H9 (cell line): ENCODE measurements around the gene KDF1. TPM values are rescaled to one million over a fixed set of nuclear protein-coding genes. Genes with fewer than 3 reads are reported as not detected.

Experiments used
- DNase-seq: peaks from one replicate; pipeline ENCODE4 v3.0.0-alpha.2; 2017
- H2AFZ ChIP-seq: one replicate; pipeline ENCODE4 v1.6.1; 2013; ENCODE audit warnings: mild to moderate bottlenecking, low read length, control low read depth, moderate library complexity
- H2AK5ac ChIP-seq: 2 replicates; pipeline ENCODE4 v1.6.1; 2013; ENCODE audit warnings: low read length, control low read depth, mixed read lengths; ENCODE audit not compliant: insufficient read length
- H2BK120ac ChIP-seq: one replicate; pipeline ENCODE4 v1.6.1; 2013; ENCODE audit warnings: low read depth, mild to moderate bottlenecking, low read length, control low read depth, inconsistent platforms; ENCODE audit not compliant: poor library complexity, severe bottlenecking
- H2BK12ac ChIP-seq: 2 replicates; pipeline ENCODE4 v1.6.1; 2013; ENCODE audit warnings: low read length, control low read depth, mixed read lengths, low read depth; ENCODE audit not compliant: insufficient read length
- H2BK15ac ChIP-seq: 2 replicates; pipeline ENCODE4 v1.6.1; 2013; ENCODE audit warnings: low read depth, low read length, control low read depth
- H2BK20ac ChIP-seq: one replicate; pipeline ENCODE4 v1.6.1; 2013; ENCODE audit warnings: low read depth, mild to moderate bottlenecking, low read length, control low read depth, inconsistent platforms; ENCODE audit not compliant: poor library complexity, severe bottlenecking
- H2BK5ac ChIP-seq: 2 replicates; pipeline ENCODE4 v1.6.1; 2013; ENCODE audit warnings: low read length, control low read depth, mixed read lengths; ENCODE audit not compliant: insufficient read length
- H3K14ac ChIP-seq: 2 replicates; pipeline ENCODE4 v1.6.1; 2013; ENCODE audit warnings: low read length, control low read depth; ENCODE audit not compliant: insufficient read depth
- H3K18ac ChIP-seq: 2 replicates; pipeline ENCODE4 v1.6.1; 2013; ENCODE audit warnings: low read depth, mild to moderate bottlenecking, mixed read lengths, low read length, control low read depth; ENCODE audit not compliant: insufficient read length
- H3K23ac ChIP-seq: 2 replicates; pipeline ENCODE4 v1.6.1; 2013; ENCODE audit warnings: low read length, control low read depth, mixed read lengths, low read depth; ENCODE audit not compliant: insufficient read length
- H3K23me2 ChIP-seq: 2 replicates; pipeline ENCODE4 v1.6.1; 2013; ENCODE audit warnings: low read depth, mild to moderate bottlenecking, mixed read lengths, low read length, control low read depth; ENCODE audit not compliant: insufficient read length, poor library complexity, severe bottlenecking
- H3K27ac ChIP-seq: 2 replicates; pipeline ENCODE4 v1.5.1; 2013; ENCODE audit warnings: low read length, control low read depth, mixed read lengths, low read depth; ENCODE audit not compliant: insufficient read length
- H3K27me3 ChIP-seq: 2 replicates; pipeline ENCODE4 v1.6.1; 2013; ENCODE audit warnings: low read length, control low read depth, inconsistent platforms; ENCODE audit not compliant: insufficient read depth
- H3K4ac ChIP-seq: 2 replicates; pipeline ENCODE4 v1.6.1; 2013; ENCODE audit warnings: low read depth, mild to moderate bottlenecking, control low read depth, inconsistent platforms, low read length, moderate library complexity
- H3K4me1 ChIP-seq: 2 replicates; pipeline ENCODE4 v1.6.1; 2013; ENCODE audit warnings: low read length, control low read depth, inconsistent platforms; ENCODE audit not compliant: insufficient read depth
- H3K4me2 ChIP-seq: 2 replicates; pipeline ENCODE4 v1.6.1; 2013; ENCODE audit warnings: low read length, control low read depth, mixed read lengths; ENCODE audit not compliant: insufficient read length, insufficient read depth
- H3K56ac ChIP-seq: 2 replicates; pipeline ENCODE4 v1.6.1; 2013; ENCODE audit warnings: low read depth, mild to moderate bottlenecking, mixed read lengths, low read length, control low read depth; ENCODE audit not compliant: insufficient read length
- H3K79me1 ChIP-seq: 2 replicates; pipeline ENCODE4 v1.6.1; 2013; ENCODE audit warnings: low read depth, mild to moderate bottlenecking, moderate library complexity, low read length, control low read depth, inconsistent platforms; ENCODE audit not compliant: insufficient read depth, poor library complexity, severe bottlenecking
- H3K79me2 ChIP-seq: 2 replicates; pipeline ENCODE4 v1.6.1; 2013; ENCODE audit warnings: low read length, control low read depth, inconsistent platforms; ENCODE audit not compliant: insufficient read depth
- H3K9ac ChIP-seq: 2 replicates; pipeline ENCODE4 v1.6.1; 2013; ENCODE audit warnings: low read length, control low read depth, mixed read lengths; ENCODE audit not compliant: insufficient read length; ENCODE audit errors: extremely low read depth
- H3K9me3 ChIP-seq: one replicate; pipeline ENCODE4 v1.6.1; 2013; ENCODE audit warnings: low read depth, low read length, inconsistent platforms; ENCODE audit not compliant: control insufficient read depth
- H3T11ph ChIP-seq: one replicate; pipeline ENCODE4 v1.6.1; 2013; ENCODE audit warnings: mild to moderate bottlenecking, low read length, control low read depth, inconsistent platforms
- H4K20me1 ChIP-seq: one replicate; pipeline ENCODE4 v1.6.1; 2013; ENCODE audit not compliant: control insufficient read depth, insufficient read length, insufficient read depth
- H4K5ac ChIP-seq: 2 replicates; pipeline ENCODE4 v1.6.1; 2013; ENCODE audit warnings: low read depth, mild to moderate bottlenecking, mixed read lengths, low read length, control low read depth; ENCODE audit not compliant: insufficient read length
- H4K8ac ChIP-seq: replicated peaks from 2 replicates; pipeline ENCODE4 v1.6.1; 2013; ENCODE audit warnings: low read length, control low read depth, mixed read lengths, low read depth; ENCODE audit not compliant: insufficient read length
- H4K91ac ChIP-seq: 2 replicates; pipeline ENCODE4 v1.6.1; 2013; ENCODE audit warnings: low read depth, mild to moderate bottlenecking, moderate library complexity, mixed read lengths, low read length, control low read depth; ENCODE audit not compliant: insufficient read length
- H3K27ac Mint-ChIP-seq, 3 experiments: 2 replicates in 2 of 3; 3 replicates in 1 of 3; pipeline ENCODE4 v1.8.0; 2020 to 2021; ENCODE audit warnings: mixed read lengths in 3 of 3, mild to moderate bottlenecking in 1 of 3, moderate library complexity in 1 of 3
- H3K27me3 Mint-ChIP-seq: 2 replicates; pipeline ENCODE4 v1.8.0; 2021; ENCODE audit warnings: low read depth, mild to moderate bottlenecking, moderate library complexity, mixed read lengths
- H3K36me3 Mint-ChIP-seq, 3 experiments: 2 replicates in 2 of 3; 3 replicates in 1 of 3; pipeline ENCODE4 v1.8.0; 2020 to 2021; ENCODE audit warnings: low read depth in 3 of 3, mixed read lengths in 3 of 3; ENCODE audit not compliant: insufficient read depth in 1 of 3
- H3K4me1 Mint-ChIP-seq, 2 experiments: 2 replicates each; pipeline ENCODE4 v1.8.0; 2020; ENCODE audit warnings: mixed read lengths in 2 of 2
- H3K4me3 Mint-ChIP-seq, 2 experiments: 2 replicates in 1 of 2; 3 replicates in 1 of 2; pipeline ENCODE4 v1.8.0; 2020 to 2021; ENCODE audit warnings: mild to moderate bottlenecking in 2 of 2, mixed read lengths in 2 of 2, moderate library complexity in 1 of 2
- H3K9me3 Mint-ChIP-seq, 2 experiments: 2 replicates in 1 of 2; 3 replicates in 1 of 2; pipeline ENCODE4 v1.8.0; 2020; ENCODE audit warnings: mild to moderate bottlenecking in 2 of 2, mixed read lengths in 2 of 2, moderate library complexity in 1 of 2
- WGBS: extraction: QIAGEN DNeasy Blood & Tissue Kit; methylation state at CpG from one replicate; pipeline ENCODE4 v1.1.7; 2013; ENCODE audit warnings: missing lambda C conversion rate, low lambda C conversion rate, mixed read lengths; ENCODE audit not compliant: insufficient read length; ENCODE audit errors: extremely low coverage; 5-methylcytosine and 5-hydroxymethylcytosine counted together
- total RNA-seq: library from RNA; stranded (reverse); gene quantifications from 2 replicates; pipeline ENCODE4 v1.2.1, GENCODE V29; 2021
- TF ChIP-seq, protein P1 (sequence below): fragments of 200-600 bp; sonication (generic); conservative IDR thresholded peaks from 3 replicates; pipeline ENCODE4 v1.8.0; 2021; ENCODE audit warnings: antibody characterized with exemption, mild to moderate bottlenecking

Gene KDF1
- total RNA-seq, 1 experiment from 2014 or later, result 17.6 TPM

- H3K9me3 ChIP-seq, result no peaks in the 10 kb centered on the region
- H3K27ac ChIP-seq, result peak overlapping the region; percentile 33
- H3K23ac ChIP-seq, result no peak overlapping the region
- H4K91ac ChIP-seq, result no peak overlapping the region
- peaks cover 25% of the 10 kb centered on the region for H3K4me1 ChIP-seq
- H3K9me3 Mint-ChIP-seq, result no peaks in the 10 kb centered on the region
- no peak overlapping the region for H3K4ac ChIP-seq
- no peaks in the 10 kb centered on the region for H4K20me1 ChIP-seq
- peak overlapping the region in 1 of 2 experiments; percentile 19; a peak in 1 of 5 replicates for H3K4me3 Mint-ChIP-seq
- H2BK20ac ChIP-seq, result no peak overlapping the region
- H2BK5ac ChIP-seq, result no peak overlapping the region
- H3K18ac ChIP-seq, result peak overlapping the region; percentile 57
- no CpG with 5 or more reads among the region's 8 CpGs for WGBS
- peaks cover 20 to 66% (median 54%) of the 10 kb centered on the region in 3 experiments; a peak in 6 of 7 replicates for H3K36me3 Mint-ChIP-seq
- H3K4me1 Mint-ChIP-seq, result peaks cover 81 to 85% of the 10 kb centered on the region in 2 experiments
- no peak overlapping the region for H4K8ac ChIP-seq
- H3K27me3 ChIP-seq, result no peaks in the 10 kb centered on the region
- H3K23me2 ChIP-seq, result peaks cover 6% of the 10 kb centered on the region
- H2AK5ac ChIP-seq, result no peak overlapping the region
- TF ChIP-seq, protein P1, sequence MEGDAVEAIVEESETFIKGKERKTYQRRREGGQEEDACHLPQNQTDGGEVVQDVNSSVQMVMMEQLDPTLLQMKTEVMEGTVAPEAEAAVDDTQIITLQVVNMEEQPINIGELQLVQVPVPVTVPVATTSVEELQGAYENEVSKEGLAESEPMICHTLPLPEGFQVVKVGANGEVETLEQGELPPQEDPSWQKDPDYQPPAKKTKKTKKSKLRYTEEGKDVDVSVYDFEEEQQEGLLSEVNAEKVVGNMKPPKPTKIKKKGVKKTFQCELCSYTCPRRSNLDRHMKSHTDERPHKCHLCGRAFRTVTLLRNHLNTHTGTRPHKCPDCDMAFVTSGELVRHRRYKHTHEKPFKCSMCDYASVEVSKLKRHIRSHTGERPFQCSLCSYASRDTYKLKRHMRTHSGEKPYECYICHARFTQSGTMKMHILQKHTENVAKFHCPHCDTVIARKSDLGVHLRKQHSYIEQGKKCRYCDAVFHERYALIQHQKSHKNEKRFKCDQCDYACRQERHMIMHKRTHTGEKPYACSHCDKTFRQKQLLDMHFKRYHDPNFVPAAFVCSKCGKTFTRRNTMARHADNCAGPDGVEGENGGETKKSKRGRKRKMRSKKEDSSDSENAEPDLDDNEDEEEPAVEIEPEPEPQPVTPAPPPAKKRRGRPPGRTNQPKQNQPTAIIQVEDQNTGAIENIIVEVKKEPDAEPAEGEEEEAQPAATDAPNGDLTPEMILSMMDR, result no peak
- H3K27me3 Mint-ChIP-seq, result no peaks in the 10 kb centered on the region; the same call in 1 of the 2 replicates
- no peak overlapping the region for H3K4me2 ChIP-seq
- no peak overlapping the region for H2BK15ac ChIP-seq
- no peak overlapping the region for H3K56ac ChIP-seq
- H2BK12ac ChIP-seq, result no peak overlapping the region
- no peak overlapping the region for H3T11ph ChIP-seq
- DNase-seq, result no peak
- no peak overlapping the region for H4K5ac ChIP-seq
- H3K79me1 ChIP-seq, result no peaks in the 10 kb centered on the region
- peak overlapping the region; percentile 93 to 99 (median 98) for H3K27ac Mint-ChIP-seq
- no peak overlapping the region for H3K14ac ChIP-seq
- no peaks in the 10 kb centered on the region for H3K79me2 ChIP-seq
- H2BK120ac ChIP-seq, result no peak overlapping the region
- no peak overlapping the region for H2AFZ ChIP-seq
- no peak overlapping the region for H3K9ac ChIP-seq
These were observed 40.7 kb upstream of the KDF1 start for GRCh38 chr1:27000817-27001460.
